WERI-Rb-1 (cell line): ENCODE measurements around the gene LIPE.
A peak's percentile ranks its signal among the peaks of the same experiment; 100 is the strongest.

Experiments
- DNase-seq: peaks from one replicate; pipeline ENCODE4 v3.0.0-alpha.2; 2020
- H3K27ac ChIP-seq: fragments of 250-450 bp; sonication (Bioruptor Pico); 2 replicates; pipeline ENCODE4 v1.5.1; 2020; ENCODE audit warnings: mild to moderate bottlenecking, moderate library complexity
- H3K27me3 ChIP-seq: fragments of 250-450 bp; sonication (Bioruptor Pico); 2 replicates; pipeline ENCODE4 v1.5.1; 2021; ENCODE audit warnings: mild to moderate bottlenecking, low read depth, moderate library complexity; ENCODE audit not compliant: insufficient read depth, severe bottlenecking
- H3K36me3 ChIP-seq: fragments of 250-450 bp; sonication (Bioruptor Pico); 2 replicates; pipeline ENCODE4 v1.5.1; 2020; ENCODE audit warnings: mild to moderate bottlenecking, moderate library complexity
- H3K4me3 ChIP-seq: 2 replicates; pipeline ENCODE4 v1.5.1; 2011; ENCODE audit warnings: low read depth, mild to moderate bottlenecking, control low read depth, low read length
- H3K9me3 ChIP-seq: fragments of 250-450 bp; sonication (Bioruptor Pico); 2 replicates; pipeline ENCODE4 v1.5.1; 2021; ENCODE audit warnings: mild to moderate bottlenecking, moderate library complexity; ENCODE audit not compliant: severe bottlenecking
- CTCF ChIP-seq: IDR thresholded peaks from 2 replicates; pipeline ENCODE4 v1.5.1; 2011; ENCODE audit warnings: low read depth, mild to moderate bottlenecking, control low read depth, inconsistent platforms, low read length

LIPE gene

GRCh38 chr19:42396381-42397262 lies 30.6 kb downstream of the LIPE start:
- Histone ChIP-seq H3K36me3 (no peaks in the 10 kb centered on the region), H3K27me3 (no peaks in the 10 kb centered on the region), H3K27ac (peak overlapping the region; percentile 93), H3K9me3 (no peaks in the 10 kb centered on the region), H3K4me3 (peak overlapping the region; percentile 88)
- peak; percentile 99 for DNase-seq
- TF ChIP-seq CTCF, result no peak

- no peak overlapping the region for H3K4me3 ChIP-seq
- no peak for TF ChIP-seq CTCF
- no peaks in the 10 kb centered on the region for H3K36me3 ChIP-seq
- no peak overlapping the region for H3K27ac ChIP-seq
- H3K9me3 ChIP-seq, result no peaks in the 10 kb centered on the region
- DNase-seq, result no peak
- no peaks in the 10 kb centered on the region for H3K27me3 ChIP-seq
Measured at GRCh38 chr19:42394751-42395150, 32.4 kb downstream of the LIPE start.

- Histone ChIP-seq H3K27me3 (no peaks in the 10 kb centered on the region), H3K27ac (no peak overlapping the region), H3K9me3 (no peaks in the 10 kb centered on the region), H3K4me3 (no peak overlapping the region), H3K36me3 (no peaks in the 10 kb centered on the region)
- no peak for TF ChIP-seq CTCF
- DNase-seq, result no peak
Measured at GRCh38 chr19:42392165-42392564, 35.0 kb downstream of the LIPE start.

- H3K36me3 ChIP-seq, result no peaks in the 10 kb centered on the region
- H3K4me3 ChIP-seq, result no peak within 1 kb of the TSS
- H3K27ac ChIP-seq, result no peak within 1 kb of the TSS
- H3K27me3 ChIP-seq, result no peaks in the 10 kb centered on the region
- no peak for TF ChIP-seq CTCF
- H3K9me3 ChIP-seq, result no peaks in the 10 kb centered on the region
- DNase-seq, result no peak
Measured at GRCh38 chr19:42389899-42390298, 37.3 kb downstream of the LIPE start, which contains the start of gene CNFN. CNFN (minus strand) TSS chr19:42390297; CDS start chr19:42389037, 1,260 bp downstream.

GRCh38 chr19:42388851-42389489 lies 38.2 kb downstream of the LIPE start:
- H3K27ac ChIP-seq, result no peak overlapping the region
- no peak for TF ChIP-seq CTCF

More at GRCh38 chr19:42388851-42389489, 38.2 kb downstream of the LIPE start:
- H3K9me3 ChIP-seq, result no peaks in the 10 kb centered on the region
- no peak for DNase-seq
- H3K36me3 ChIP-seq, result no peaks in the 10 kb centered on the region
- H3K4me3 ChIP-seq, result no peak overlapping the region
- no peaks in the 10 kb centered on the region for H3K27me3 ChIP-seq
